CD4-positive, alpha-beta T cell treated with Interleukin-2 at 100 ng/mL for 4 hours (primary cell): ENCODE data around the gene CHD5.

Experiments
- DNase-seq: peaks from one replicate; pipeline ENCODE4 v3.0.0-alpha.2; 2020; ENCODE audit warnings: low spot score

CHD5 gene

DNA sequence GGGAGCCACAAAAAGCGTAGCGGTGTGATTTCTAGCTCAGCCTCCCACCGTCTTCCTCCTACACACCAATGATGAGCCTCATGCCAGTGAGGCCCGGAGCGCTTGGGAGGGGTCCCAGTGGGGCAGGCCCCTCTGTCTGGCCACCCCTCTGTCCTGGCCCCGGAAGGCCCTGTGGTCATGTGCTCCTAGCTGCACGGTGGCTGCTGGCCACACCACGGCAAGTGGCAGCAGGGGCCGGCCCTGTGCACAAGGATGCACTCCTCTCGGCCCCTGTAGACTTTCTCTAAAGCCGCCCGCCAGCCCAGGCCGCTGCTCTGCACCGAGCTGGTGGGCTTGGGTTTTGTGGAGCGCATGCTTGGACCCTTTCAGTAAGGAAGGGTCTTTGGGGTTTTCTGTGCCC lies 80.8 kb downstream of the CHD5 start:
- DNase-seq: no peak

DNA sequence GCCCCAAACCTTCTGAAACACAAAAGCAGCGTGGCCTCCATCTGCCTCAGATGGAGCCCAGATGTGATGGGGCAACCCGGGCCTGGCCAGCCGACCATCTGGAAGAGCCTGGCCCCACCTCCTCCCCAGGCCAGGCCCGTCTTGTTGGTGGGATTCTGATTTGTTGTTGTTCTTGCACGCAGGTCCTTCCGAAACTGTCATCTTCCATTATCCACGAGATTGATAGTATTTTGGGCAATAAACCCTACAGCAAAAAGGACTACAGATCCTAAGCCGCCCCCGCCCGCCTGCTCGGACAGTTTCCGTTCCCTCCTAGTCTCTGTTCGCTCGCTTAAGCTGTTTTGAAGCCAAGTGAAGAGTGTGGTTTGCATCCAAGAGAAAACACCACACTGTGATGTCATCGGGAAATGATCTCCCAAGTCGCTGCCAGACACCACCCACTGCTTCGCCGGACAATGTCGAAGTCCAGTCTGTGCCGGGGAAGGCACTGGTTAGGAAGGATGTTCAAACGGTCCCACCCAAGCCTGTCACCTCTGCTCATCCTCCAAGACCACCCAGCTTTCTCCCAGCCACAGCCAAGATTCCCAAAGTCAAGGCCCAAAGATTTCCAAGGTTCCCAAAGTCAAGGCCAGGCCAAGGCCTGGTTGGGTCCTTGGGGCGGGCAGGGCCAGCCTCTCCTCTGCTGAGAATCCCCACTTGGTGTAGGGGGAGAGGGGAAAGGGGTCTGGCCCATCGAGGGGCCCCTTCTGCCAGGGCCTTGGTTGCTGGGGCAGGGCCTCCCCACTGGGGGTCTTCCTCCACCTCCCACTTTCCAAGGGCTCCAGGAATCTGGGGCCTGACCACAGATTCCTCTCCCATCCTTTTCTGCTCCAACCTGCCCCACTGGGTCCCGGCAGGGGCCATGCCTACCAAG lies 81.6 kb downstream of the CHD5 start:
- DNase-seq: no peak

DNA sequence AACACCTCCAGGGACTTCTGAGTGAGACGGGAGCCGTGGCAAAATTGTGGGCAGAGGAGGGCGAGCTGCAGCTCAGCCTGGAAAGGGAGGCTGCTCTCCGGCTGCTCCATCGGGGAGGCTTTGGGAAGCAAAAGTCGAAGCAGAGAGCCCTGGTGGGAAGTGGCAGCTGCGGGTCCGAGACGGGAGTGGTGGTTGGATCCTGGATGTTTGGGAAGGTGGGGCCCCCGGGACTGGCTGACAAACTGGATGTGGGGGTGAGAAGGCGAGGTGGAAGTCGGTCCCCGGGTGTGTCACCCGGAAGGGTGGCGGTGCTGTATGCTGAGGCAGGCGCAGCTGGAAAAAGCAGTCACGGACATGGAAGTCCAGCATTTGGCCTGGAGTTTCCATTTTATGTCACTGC lies 82.3 kb downstream of the CHD5 start:
- no peak for DNase-seq

DNA sequence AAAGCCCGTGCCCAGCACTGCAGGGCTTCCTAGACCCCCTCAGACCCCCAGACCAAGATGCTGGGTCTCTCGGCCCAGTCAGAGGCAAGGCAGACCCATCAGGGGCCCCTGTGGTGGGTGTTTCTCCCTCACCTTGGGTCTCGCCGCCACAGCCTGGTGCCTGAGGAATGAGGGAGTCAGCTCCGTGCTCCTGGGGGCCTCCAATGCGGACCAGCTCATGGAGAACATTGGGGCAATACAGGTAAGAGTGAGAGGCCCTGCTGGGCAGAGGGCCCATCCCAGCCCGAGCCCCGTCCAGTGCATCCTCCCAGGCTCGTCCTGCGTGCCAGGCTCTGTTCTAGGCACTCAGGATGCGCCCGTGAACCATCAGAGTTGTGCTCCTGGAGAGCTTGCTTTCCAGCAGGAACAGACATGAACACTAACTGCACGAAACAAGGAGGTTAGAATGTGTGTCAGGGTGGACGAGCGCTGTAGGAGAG lies 83.0 kb downstream of the CHD5 start:
- DNase-seq: no peak

DNA sequence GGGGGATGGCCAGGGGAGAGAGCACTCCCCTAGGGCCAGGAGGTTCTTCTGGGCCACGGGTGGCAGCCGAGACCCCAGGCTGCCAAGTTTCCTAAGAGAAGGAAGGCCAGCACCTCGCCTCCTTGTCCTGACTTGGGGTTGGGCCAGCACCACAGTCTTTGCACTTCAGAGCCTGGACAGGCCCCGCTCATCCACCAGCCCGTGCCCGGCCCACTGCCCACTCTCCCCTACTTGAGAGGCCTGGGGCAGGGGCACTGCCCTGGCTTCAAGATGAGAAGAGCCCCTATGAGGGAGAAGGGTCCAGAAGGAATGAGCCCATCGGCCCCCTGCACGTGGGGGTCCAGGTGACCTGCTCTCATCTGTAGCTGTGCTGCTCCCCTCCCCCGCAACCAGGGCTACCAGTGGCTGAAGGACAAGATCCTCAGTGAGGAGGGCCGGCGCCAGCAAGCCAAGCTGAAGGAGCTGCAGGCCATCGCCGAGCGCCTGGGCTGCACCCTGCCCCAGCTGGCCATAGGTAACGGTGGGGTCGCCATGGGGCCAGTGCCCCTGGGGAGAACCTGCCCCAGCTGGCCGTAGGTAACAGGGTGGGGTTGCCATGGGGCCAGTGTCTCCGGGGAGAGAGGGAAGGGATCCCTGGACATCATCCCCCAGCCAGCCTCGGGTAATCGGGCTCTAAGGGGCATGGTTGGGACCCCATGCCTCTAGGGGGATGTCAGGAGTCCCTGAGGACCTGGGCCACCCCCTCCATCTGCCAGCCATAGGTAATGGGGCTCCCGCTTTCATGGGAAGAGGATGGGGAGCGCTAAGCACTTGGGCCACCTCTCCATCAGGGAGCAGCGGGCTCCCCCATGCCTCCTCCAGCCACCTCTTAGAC lies 83.6 kb downstream of the CHD5 start:
- DNase-seq: no peak

DNA sequence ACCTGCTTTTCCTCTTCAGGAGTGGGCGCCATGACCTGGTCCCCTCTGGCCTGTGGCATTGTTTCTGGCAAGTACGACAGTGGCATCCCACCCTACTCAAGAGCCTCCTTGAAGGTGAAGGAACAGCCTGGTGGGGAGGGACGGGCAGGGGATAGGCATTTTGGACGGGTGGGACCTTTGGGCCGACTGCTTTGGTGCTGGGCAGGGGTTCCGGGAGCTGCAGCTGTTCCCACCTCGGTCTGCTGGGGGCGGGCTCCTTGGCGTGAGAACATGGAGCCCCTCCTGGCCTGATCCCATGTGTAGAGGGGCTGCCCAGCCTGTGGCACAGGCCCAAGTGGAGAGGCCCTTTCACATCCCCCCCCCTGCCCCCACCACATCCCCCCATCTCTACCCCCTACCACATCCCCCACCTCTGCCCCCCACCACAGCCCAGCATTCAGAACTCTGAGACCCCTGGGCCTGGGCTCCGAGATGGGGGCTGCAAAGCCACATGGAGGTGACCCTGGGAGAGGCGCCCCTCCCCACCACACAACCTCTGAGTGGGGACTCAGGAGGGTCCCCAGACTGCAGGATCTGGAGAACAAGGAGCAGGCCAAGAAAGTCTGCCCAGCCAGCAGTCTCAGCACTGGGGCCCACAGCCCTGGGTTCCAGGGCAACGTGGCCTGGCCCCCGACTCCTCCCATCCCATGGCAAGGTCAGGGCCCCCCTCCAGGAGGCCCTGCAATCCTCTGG lies 84.4 kb downstream of the CHD5 start:
- DNase-seq: no peak

DNA sequence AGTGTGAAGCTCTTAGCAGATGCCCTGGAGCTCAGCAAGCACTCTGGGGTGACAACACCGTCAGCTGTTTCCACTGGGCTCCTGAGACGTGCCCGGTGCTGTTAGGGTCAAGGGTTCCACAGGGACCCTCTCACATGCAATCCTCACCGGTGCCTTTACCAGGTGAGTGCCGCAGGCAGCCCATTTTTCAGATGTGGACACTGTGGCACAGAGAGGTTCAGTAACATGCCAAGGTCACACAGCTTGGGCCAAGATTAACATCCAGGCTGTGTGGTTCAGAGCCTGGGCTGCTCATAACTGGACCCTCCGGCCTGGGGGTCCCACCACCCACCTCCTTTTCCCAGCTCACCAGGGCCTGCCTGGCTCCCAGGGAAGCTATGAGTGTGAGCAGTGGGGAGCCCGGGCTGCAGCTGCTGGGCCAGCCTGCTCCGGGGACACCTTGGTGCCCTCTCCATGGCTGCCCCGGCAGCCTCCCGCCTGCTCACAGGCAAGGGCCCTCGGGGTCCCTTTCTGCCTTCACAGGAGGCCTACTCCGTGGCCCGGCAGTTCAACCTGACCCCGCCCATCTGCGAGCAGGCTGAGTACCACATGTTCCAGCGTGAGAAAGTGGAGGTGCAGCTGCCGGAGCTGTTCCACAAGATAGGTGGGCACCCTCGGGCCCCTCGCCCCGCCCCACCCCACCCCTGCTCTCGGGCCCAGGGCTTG lies 85.2 kb downstream of the CHD5 start:
- DNase-seq: no peak

DNA sequence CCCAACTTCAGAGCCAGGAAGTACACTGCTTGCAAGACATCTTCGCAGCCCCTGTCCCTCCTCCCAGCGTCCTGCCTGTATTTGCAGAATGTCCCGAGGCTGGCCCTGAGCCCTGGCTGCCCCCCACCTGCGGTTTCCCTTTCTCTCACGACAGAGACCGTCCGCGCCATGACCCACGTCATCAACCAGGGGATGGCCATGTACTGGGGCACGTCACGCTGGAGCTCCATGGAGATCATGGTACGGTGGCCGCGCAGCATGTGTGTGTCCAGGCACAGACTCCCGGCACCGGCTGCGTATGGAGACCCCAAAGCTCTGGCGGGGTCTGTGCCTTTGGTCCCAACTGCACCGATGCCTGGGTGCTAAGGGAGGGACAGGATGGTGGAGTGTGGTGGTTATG lies 85.9 kb downstream of the CHD5 start:
- no peak for DNase-seq

DNA sequence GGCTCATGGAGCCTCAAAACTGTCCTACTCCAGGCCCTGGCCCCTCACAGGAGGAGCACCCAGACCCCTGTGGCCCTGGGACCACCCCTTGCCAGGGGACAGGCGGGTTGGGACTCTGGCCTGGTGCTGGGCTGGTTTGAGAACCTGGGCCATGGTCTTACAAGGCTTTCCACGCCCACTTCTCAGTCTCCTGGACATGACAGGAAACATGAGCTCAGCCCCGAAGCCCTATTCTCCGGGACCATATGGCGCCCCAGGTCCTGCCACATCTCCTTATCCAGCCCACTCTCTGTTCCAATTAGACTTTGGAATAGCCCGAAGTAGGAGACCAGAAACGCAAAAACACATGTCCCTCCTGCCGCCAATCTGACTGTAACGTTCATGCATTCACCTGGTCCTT lies 86.5 kb downstream of the CHD5 start:
- DNase-seq: no peak

DNA sequence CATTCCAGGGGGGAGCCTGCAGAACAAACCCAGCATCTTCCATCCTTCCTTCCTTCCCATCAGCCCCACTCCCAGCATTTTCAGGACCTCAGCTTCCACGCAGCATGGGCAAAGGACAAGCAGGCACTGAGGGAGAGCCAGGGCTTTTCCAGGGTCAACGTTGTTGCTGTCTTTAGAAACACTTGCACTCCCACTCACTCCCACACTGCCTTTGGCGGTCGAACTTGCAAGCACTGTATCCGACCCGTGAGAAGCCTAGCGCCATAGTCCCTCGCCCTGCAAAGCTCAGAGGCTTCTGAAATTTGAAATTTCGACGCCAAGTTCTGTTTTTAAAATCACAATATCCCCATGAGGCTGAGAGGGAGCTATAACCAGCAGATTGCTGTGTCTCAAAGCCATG lies 87.0 kb downstream of the CHD5 start:
- DNase-seq: no peak

DNA sequence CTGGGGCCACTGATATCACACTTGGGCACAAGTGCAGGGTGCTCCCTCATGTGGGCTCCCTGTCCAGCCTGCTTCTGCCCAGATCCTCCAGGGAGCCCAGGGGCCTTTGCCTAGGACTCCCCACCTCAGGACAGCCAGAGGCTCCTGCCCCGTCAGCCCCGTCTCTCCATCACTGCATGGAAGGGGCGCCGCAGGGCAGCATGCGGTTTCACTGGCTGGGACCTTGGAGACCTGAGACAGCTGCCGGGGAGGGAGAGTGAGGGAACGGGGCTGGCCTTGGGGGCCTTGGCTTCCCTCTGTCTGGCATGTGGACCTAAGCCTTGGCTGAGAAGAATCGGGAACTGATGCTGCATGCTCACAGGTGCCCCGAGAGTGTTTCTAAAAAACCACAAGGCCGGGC lies 87.9 kb downstream of the CHD5 start:
- DNase-seq: no peak

DNA sequence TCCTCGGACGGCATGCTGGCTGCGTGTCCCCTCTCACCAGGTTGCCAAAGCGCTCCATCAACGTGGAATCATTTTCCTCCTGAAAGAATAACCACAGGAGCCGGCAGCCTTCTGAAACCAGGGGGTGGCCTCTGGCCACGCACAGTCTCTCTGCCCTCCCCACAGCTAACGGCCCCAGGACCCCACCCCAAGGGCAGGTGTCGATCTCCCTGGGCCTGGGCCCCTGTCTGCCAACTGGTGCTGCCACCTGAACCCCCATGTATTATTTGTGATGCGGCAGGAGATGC lies 88.4 kb downstream of the CHD5 start:
- no peak for DNase-seq

DNA sequence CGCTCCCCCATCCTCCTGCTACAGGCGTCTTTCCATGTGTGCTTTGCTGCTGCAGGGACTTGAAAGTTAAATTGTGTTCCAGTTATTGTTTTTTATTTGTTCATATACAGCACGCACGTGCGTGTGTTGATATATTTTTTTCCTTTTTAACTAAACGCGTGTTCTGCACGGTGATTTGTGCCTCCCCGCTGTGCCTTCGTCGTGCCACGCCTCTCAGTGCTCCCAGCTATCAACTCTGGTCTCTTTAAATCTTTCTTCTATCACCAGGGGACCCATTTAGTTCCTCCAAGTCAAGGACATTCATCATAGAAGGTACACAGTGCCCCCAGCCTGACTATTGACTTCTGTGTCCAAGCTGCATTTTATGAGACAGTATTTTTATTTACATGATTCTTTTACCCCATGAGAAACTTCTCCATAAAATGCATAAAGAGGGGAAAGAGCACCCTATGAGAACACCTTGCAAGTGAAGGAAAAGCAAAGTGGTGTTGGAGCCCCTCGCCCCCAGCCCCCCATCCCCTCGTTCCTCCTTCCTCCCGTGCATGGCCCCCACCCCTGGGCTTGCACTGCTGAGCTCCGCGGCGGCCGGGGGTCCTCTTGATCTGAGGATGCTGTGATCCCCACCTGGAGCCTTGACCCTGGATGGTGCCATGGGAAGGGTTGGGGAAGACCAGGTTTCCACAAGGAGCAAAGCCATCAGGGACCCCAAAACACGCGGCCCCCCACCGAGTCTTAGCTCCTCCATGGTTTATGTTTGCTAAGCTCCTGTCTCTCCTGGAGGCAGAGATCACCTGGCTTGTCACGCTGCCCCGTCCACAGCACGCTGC lies 88.9 kb downstream of the CHD5 start:
- DNase-seq: no peak

DNA sequence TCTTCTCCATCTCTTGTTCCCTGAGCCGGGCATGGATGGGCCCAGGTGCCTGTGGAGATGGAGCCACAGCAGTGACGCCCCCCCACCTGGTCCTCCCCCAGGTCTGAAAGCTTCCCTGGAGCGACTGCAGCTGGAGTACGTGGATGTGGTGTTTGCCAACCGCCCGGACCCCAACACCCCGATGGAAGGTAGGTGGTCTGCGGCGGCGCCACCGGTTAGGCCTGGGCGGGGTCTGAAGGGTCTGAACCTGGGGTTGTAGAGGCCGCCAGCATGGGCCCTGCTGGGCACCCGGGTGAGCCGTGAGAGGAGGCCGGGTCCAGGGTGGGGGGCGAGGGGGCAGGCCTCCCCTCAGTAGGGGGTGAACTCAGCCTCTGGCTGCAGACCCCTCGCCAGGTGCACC lies 89.8 kb downstream of the CHD5 start:
- DNase-seq: no peak

DNA sequence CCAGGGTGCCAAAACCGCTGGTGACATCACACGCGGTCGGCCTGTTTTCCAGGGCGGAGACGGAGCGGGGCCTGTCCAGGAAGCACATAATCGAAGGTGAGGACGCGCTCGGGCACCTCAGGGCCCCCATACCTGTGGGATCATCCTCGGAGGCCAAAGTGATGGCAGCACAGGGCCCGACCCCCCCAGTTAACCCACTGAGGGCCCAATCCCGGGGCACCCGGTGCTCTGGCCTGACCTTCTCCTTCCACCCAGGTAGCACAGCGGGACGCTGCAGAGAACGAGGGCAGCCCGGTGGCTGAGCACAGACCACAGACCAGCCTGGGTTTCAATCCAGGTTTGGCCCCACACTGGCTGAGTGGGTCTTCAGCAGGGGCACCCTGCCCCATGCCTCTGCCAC lies 91.2 kb downstream of the CHD5 start:
- DNase-seq: no peak

DNA sequence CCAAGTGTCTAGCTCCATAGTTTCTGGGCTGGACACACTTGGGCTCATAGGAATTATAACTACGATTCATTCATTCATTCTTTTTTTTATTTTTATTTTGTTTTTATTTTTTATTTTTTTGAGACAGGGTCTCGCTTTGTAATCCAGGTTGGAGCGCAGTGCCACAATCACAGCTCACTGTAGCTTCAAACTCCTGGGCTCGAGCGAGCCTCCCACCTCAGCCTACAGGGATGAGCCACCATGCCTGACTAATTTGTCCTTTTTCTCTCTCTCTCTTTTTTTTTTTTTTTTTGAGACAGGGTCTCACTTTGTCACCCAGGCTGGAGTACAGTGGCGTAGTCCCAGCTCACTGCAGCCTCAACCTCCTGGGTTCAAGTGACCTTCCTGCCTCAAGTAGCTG lies 92.2 kb downstream of the CHD5 start:
- no peak for DNase-seq

DNA sequence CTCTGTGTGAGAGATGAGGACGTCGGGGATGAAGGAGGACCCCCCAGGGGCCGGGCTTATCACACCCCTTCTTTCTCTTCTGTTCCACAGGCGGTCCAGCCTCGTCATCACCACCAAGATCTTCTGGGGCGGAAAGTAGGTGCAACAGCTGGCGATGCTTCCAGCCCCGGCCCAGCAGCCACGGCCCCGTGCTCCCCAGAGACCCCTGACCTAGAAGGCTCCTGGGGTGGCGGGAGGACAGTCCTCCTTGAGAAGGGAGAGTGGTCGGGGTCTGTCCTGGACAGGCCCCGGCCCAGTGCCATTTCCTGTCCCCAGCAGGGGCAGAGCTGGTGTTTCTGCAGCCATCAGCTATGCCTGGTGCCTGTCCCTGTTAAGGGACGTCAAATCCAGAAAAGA lies 92.7 kb downstream of the CHD5 start:
- DNase-seq: no peak

DNA sequence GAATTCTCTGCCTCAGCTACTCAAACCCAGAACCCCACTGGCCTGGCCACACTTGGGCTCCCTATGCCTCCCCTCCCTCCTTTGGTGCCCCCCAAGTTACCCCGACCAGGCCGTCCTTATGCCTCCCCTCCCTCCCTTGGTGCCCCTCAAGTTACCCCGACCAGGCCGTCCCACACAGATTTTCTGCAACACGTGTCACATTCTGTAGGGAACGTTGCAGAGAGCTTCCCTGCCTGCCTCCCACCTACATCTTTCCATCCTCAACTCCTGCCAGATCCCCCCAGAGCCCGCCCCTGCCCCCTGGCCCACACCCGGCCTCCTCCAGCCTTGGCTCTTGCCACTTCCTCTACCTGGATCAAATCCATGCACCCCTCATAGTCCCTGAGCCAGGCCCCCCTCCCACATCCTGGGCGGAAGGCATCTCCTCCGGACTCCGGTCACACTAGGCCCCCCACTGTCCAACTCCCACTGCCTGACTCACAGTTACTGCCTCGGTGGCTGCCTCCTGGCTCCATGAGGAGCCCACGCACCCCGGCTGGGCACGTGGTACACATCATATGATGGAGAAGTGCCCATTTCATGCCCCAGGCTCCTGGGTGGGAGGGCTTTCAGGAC lies 93.3 kb downstream of the CHD5 start:
- DNase-seq: no peak

DNA sequence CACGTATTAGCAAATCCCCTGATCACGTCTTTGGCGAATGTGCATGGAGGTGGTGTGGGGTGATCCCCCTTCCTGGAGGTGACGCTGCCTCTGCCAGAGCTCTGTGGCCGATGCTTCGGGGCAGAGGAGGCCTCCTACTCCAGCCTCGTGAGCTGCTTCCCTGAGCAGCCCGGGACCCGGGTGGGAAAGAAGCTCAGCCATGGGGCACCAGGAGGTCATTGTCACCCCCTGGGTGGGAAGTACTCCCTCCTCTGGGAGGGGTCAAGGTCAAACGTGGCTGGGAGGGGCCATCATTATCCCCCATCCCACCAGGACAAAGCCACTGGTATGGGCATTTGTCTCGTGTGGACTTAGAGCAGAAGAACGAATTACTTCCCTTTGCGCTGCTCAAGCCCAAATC lies 93.8 kb downstream of the CHD5 start:
- no peak for DNase-seq

DNA sequence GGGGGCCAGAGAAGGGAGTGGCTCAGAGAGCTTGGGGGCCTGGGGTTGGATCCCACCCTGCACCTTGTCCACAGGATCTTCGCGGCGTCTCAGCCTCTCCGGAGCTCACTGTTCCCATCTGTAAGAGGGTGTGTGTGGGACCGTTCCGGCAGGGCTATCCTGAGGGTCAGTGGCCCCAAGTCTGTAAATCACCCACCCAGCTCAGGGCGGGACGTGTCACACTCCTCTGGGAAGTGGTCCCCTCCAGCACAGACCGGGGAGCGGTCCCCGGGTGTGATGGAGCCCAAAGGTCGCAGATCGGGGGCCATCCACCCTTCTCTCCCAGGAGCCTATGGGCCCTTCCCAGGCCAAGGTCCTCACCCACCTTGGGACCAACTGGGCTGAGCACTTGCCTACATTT lies 94.5 kb downstream of the CHD5 start:
- DNase-seq: no peak
